T-helper 2 cell treated with Interferon-gamma antibody and Interleukin-4, amounts not matched to agents 5 μg/mL and 100 μg/mL, for 36 hours (primary cell): Measurements from ENCODE around the gene MORN4.

Source experiments
- DNase-seq: peaks from one replicate; pipeline ENCODE4 v3.0.0; 2021; ENCODE audit warnings: low spot score
- H3K27ac Mint-ChIP-seq: one replicate; pipeline ENCODE4 v1.8.0; 2021; ENCODE audit warnings: mild to moderate bottlenecking, mixed read lengths
- H3K27me3 Mint-ChIP-seq: one replicate; pipeline ENCODE4 v1.8.0; 2021; ENCODE audit warnings: low read depth, mixed read lengths
- H3K36me3 Mint-ChIP-seq: one replicate; pipeline ENCODE4 v1.8.0; 2021; ENCODE audit warnings: low read depth, mixed read lengths
- H3K4me1 Mint-ChIP-seq: one replicate; pipeline ENCODE4 v1.8.0; 2021; ENCODE audit warnings: low read depth, mixed read lengths
- H3K4me3 Mint-ChIP-seq: one replicate; pipeline ENCODE4 v1.8.0; 2022; ENCODE audit warnings: mild to moderate bottlenecking, moderate library complexity, mixed read lengths
- H3K9me3 Mint-ChIP-seq: one replicate; pipeline ENCODE4 v1.8.0; 2021; ENCODE audit warnings: mixed read lengths

Gene MORN4

GRCh38 chr10:97567891-97568290, 65.4 kb downstream of the MORN4 start:
- Mint-ChIP-seq H3K4me3 (no peak overlapping the region), H3K36me3 (no peaks in the 10 kb centered on the region), H3K9me3 (no peaks in the 10 kb centered on the region), H3K4me1 (no peaks in the 10 kb centered on the region), H3K27me3 (no peaks in the 10 kb centered on the region), H3K27ac (no peak overlapping the region)
- no peak for DNase-seq

DNA sequence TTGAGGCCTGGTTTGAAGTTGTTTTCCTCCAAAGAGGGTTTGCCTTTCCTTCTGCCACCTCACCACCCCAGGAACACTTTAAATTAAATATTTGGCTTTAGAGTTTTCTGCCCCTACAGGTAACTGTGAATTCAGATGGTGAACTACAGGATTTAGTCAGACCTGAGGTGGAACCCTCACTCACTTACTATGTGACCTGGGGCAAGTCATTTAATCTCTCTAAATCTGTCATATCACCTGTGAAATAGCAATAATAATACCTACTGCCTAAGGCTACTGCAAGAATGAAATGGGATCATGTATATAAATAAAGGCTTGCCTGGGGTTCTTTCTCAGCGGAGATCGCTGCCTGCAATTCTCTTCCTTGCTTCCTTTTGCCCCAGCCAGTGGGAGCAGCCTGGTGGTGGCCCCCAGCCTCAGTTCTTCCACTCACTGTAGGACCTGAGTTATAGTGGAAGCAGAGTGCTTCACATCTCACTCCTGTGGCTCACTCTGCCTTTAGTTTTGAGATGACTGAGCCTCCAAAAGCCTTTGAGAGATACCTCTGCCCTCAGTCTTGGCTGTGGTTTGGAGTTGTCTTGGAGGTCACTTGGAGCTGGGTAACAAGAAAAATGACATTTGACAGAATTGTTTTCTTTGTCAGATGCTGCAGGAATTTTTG, 66.8 kb downstream of the MORN4 start:
- Mint-ChIP-seq H3K4me3 (no peak overlapping the region), H3K36me3 (no peaks in the 10 kb centered on the region), H3K4me1 (no peaks in the 10 kb centered on the region), H3K27me3 (no peaks in the 10 kb centered on the region), H3K9me3 (no peaks in the 10 kb centered on the region), H3K27ac (no peak overlapping the region)
- DNase-seq, result no peak

DNA sequence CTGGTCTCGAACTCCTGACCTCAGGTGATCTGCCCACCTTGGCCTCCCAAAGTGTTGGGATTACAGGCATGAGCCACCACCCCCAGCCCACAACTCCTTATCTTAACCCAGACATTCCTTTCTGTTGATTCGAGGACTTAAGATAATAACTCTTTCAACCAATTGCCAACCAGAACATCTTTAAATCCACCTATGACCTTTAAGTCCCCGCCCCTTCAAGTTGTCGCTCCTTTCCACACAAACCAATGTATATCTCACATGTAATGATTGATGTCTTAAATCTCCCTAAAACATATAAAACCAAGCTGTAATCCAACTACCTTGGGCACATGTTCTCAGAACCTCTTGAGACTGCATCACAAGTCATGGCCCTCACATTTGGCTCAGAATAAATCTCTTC, 68.5 kb downstream of the MORN4 start:
- H3K4me3 Mint-ChIP-seq, result no peak overlapping the region
- H3K27ac Mint-ChIP-seq, result no peak overlapping the region

More for the DNA sequence above, 68.5 kb downstream of the MORN4 start:
- H3K36me3 Mint-ChIP-seq, result no peaks in the 10 kb centered on the region
- H3K4me1 Mint-ChIP-seq, result peaks cover 1% of the 10 kb centered on the region
- H3K9me3 Mint-ChIP-seq, result no peaks in the 10 kb centered on the region
- H3K27me3 Mint-ChIP-seq, result no peaks in the 10 kb centered on the region
- no peak for DNase-seq
